ENCODE results near the gene CCDC187.

GRCh38 chr9:136290508-136291000 lies 13.3 kb downstream of the CCDC187 start:
- TF ChIP-seq CTCF (IDR thresholded peaks at IDR 0.05) (no peak), POLR2AphosphoS5 (IDR thresholded peaks at IDR 0.05) (no peak), POLR2A (IDR thresholded peaks at IDR 0.05) (no peak)
